HG03064 (cell line): ENCODE measurements around the gene KRT79.
"Not testable (repeated sequence)": the region's sequence is repeated elsewhere in the genome, so short reads cannot be mapped to it uniquely, and the experiment has no call there.

Source experiments
- ATAC-seq: cut with Tn5 transposase; IDR thresholded peaks from one replicate; pipeline ENCODE4 v1.9.1; 2021; ENCODE audit warnings: low read depth; ENCODE audit not compliant: unreplicated experiment

Gene KRT79

DNA sequence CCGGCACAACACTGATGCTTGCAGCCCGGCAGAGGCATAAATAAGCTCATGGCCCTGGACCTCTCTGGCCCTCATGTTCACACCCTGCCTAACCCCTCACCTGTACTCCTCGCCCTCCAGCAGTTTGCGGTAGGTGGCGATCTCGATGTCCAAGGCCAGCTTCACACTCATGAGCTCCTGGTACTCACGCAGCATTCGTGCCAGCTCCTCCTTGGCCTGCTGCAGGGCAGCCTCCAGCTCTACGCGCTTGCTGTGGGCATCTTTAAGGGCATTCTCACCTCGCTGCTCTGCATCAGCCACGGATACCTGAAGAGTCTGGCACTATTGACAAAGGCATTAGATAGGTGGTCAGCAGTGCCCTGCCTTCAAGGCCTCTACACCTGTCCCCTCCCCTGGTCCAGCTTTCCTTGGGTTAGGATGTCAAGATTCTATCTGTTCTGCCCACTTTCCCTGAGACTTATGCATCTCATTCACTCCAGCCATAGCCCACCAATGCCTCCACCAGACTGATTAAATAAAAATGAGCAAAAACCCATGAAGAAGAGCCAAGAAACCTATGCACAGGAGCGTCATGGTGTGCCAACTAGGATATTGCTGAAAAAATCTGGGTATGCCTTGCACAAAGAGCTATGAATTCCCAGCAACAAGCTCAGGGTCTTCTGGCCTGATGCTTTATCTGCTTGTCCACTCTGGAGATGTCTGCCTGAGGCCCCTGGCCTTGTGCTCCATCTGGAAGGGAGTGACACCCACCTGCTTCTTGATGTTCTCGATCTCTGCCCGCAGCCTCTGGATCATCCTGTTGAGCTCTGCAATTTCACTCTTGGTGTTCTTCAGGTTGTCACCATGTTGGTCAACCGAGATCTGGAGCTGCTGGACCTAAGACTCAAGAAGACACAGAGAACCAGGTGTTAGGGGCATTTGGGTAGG lies 26.3 kb downstream of the KRT79 start:
- no peak for ATAC-seq

DNA sequence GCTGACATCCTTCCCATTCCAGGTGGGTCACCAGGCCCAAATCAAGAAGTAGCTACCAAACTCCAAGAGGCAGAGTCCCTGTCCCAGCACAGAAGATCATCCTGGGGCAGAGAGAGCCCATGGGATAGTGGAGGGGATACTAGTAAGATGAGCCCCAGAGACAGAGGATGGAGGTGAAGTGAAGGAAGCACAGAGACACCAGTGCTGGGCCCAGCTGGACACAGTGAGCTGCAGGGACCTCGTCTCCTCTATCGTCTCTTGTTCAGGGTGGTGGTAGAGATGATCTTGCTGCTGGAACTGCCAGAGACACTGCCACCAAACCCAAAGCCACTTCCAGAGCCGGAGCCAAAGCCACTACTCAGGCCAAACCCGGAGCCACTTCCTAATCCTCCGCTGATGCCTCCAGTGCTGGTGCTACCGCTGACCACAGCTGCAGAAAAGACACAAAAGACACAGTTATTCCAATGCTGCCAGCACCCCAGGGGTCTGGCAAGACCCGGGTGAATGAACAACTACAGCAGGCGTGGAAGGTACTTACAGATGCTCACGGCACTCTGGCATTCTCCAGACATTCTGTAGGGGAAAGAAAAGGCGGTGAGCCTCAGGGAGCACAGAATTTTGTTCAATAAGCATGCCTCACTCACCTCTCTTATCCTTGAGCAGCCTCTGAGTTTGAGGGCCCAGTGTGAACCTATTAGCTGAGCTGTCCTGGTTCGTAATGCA lies 27.1 kb downstream of the KRT79 start:
- ATAC-seq: no peak

DNA sequence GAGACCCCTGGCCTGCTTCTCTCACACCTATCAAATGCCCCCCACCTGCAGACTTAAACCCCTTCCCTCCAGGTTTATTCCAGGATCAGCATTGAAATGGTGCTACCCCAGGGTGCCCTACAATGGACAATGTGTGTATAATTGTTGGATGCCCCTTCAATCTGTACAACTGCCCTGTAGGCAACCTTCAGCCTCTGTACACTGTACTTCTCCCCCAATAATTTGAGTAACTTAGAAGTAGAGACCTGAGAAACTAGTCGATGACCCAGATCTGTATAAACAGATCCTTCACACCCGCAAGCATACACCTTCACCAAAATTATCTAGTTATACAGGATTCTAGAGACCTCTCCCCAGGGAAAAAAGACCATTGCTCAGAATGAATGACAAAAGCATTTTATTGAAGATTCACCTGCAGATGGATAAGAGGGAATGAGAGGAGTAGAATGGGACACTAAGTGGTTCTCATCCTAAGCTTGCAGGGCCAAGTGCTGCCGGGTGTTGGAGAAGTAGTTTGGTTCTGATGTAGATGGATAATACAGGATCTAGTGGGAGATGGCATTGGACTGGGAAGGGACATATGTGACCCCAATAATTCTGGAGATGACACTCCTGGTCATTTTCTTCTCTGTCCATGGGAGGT lies 27.8 kb downstream of the KRT79 start:
- ATAC-seq: no peak

DNA sequence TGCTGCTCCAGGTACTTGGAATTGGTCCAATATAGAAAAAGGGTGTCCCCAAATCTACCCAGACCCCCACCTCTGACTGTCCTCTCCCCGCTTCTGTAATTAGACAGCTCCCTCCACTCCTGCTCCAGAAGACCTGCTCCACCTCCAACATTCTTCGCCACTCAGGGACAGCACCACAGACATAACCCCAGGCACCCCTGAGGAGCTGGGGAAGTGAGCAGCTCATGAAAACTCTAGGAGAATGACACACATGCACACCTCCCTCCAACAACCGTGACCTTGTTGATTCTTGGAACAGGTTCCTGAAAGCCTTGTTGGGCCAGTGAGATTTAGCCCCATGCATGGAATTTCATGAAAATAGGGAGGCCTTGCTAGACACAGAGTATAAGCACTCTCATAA lies 28.4 kb downstream of the KRT79 start:
- no peak for ATAC-seq

DNA sequence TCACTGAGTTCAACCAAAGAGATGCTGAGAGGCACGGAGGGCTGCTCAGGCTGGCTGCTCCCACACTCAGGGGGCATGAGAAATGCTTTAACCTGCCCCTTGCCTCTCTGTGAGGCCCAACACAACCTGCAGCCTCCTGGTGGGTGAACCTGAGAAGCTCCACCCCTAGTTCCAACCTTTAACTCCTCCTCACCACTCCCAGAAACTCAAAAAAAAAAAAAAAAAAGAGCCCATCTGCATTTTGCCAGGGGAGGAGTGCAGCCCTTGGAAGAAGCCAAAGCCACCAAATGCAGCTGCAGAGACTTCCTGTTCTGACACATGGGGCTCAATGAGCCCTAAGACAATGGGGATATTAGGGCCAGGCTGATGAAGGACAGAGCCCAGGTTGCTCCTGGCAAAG lies 29.1 kb downstream of the KRT79 start:
- ATAC-seq: no peak

DNA sequence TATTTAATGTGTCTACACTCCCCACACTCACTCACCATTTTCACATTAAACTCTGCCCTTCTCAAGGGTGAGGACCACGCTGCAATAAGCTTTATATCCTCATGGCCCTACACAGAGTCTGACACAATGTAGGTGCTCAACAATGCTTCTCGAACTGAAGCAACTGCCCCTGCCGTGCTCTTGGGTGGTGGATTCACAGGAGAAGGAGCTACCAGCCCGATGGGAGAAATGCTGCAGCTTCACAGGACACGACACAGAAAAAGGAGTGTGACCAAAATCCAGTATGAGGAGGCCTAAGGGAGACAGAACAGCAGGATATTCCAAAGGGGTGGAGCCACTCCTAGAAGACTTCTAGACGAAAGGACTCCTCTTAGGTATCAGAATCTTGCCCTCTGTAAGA lies 31.7 kb downstream of the KRT79 start:
- no peak for ATAC-seq

DNA sequence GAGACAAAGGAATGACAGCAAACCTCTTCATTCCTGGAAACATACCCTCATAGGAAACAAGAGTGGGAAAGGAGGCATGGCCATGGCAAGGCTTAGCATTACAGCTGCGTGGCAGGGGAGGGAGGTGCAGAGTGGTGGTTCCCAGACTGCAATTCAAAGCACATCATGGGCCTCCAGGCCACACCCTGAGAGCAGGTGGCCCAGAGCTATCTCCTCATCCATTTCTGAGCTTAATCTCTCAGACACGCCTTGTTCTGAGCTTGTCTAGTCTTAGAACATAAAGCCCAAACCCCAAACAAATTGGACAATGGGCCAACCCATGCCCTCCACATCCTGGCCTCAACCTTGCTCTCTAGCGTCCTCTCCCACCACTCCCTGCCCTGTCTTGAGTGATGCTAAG lies 32.3 kb downstream of the KRT79 start:
- ATAC-seq: no peak

DNA sequence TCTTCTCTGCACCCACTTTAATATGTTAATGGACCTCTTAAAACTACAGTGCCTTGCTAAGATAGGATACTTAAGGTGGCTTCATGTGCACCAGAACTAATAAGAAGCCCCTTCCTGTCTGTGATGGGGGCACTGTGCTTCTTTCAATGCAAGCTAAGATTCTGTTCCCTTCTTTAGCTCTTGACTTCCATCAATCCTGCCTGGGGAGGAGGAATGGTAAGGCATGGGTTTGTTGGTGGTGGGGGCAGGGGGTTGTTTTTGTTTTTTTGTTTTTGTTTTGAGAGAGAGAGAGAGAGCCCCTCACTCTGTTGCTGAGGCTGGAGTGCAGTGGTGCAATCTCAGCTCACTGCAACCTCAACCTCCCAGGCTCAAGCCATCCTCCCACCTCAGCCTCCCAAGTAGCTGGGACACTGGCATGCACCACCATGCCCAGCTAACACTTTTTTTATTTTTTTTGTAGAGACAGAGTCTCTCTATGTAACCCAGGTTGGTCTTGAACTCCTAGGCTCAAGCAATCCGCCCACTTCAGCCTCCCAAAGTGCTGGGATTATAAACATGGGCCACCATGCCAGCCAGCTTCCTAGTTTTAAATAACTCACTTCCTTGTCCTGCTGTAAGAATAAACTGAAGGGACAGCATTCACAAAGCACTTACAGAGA lies 33.7 kb downstream of the KRT79 start:
- ATAC-seq: no peak

DNA sequence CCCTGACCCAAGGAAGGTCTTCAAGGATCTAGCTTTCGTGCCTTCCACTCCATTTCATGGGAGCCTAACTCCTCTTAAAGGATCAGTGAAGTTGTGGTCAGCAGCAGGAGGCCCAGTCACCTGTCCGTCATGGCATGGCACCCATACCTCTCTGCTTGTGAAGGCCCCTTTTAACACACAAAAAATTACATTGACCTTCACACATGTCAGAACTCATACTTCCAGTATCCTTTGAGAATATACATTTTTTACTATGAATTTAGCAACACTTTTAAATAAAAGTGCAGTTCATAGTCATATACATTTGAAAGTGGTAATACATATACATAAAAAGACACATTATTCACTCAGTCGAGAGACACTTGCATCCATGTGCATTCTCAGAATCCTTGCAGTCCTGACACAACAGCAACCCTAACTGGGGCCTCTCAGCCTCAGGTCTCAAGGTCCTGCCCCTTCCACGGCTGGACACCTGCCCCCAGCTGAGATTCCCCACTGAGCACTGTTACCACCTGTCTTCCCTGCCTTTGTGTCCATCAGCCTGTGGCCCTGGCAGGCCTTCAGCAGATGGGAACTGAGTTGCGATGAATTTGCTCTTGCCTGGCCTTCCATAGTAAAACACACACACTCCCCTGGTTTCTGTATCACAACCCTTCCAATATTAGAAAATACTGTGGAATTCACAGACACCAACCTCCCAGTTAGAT lies 34.5 kb downstream of the KRT79 start:
- ATAC-seq: no peak

DNA sequence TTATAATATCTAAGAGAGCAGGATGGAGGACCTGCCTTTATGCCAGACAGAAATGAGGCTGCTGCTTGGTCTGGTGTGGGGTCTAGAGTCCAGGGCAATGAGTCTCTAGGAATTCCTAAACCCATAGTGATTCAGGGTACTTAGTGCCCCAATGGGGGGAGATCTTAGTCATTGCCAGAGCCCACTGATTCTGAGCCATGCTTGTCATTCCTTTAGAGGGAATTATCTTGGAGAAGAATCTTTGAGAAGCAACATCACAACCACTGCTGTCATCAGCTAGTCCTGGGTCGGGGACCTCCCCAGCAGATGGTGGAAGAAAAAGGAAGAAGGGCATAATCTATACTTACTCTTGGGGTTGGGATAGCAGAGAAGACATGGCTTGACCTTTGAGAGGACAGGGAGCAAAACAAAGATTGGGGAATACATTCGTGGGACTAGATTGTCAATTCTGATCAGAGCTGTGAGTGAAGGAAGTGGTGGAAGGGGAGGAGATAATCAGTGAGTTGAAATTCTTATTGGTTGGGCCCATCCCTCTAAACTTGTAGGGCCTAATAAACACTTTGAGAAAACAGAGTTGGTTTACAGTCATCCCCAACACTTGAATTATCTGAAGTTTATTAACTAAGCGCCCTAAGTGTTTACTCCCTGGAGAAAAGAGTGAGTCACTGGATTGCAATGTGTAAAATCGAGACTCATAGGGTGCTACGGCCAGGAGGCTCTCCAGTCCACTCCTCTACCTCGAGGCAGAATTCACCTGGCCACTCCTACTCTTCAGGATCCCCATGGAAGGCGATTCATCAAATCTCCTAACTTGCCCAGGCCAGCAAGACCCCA lies 35.2 kb downstream of the KRT79 start:
- ATAC-seq: no peak

DNA sequence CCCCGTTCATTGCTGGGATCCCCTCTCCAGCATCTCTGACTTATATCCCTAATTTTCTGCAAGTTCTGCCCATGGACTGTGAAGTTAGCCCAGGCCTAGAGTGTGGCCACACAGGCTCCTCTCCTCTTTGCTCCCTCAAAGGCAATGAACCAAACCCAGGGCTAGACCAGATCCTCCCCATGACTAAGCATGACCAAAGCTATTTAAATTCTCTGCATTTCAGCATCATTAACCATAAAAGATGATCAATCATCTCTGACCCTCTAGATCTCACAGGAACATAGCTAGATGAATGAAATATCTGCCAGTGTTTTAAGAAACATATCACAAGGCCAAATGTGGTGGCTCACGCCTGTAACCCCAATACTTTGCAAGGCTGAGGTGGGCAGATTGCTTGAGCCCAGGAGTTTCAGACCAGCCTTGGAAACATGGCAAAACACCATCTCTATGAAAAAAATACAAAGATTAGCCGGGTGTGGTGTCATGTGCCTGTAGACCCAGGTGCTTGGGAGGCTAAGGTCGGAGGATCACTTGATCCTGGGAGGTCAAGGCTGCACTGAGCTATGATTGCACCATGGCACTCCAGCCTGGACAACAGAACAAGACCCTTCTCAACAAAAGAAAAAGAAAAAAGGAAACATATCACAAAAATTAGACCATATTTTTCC lies 36.0 kb downstream of the KRT79 start:
- no peak for ATAC-seq

DNA sequence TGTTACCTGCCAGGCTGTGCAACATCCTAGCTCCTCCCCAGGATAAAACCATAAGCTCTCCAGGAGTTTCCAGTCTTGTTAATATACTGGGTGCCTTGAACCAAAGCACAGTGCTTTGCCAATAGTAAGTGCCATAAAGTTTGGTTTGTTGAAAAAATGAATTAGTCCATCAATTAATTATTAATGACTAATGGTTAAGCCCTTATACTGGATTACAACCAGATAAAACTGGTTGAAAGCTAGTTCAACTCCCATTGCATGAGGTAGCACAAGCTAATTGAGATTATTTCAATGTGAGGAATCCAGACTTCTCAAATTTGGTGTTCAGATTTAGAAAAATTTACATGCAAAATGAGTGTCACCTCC lies 36.6 kb downstream of the KRT79 start:
- ATAC-seq: no peak

DNA sequence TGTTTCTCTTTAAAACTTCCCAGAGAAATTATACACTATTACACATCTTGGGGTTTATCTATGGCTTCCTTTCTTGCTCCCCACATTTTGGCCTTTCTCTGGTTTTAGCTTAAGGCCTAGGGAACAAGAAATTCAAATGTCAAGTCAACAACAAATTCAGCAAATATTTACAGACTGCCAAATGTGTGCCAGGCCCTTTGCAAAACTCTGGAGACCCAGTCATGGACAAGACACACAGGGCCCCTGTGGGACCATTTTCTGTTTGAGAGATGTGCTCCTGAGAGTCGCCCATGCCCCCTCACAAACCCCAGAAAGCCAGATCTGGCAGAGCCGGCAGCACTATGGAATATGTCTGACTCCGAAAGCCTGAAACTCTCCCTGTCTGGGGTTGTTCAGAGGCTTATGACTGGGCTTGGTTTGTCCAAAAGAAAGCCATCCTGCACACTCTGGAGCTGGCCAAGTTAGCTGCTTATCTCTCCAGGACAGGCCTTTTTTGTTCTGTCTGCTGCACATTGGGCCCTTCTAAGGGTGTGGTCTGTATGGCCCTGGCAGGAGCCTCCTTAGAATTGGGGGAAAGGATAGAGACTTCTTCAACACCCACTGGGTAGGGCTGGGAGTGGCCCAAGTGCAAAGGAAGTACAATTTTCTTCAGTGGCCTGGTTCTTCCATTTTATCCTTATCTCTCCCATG lies 37.1 kb downstream of the KRT79 start:
- ATAC-seq: no peak

DNA sequence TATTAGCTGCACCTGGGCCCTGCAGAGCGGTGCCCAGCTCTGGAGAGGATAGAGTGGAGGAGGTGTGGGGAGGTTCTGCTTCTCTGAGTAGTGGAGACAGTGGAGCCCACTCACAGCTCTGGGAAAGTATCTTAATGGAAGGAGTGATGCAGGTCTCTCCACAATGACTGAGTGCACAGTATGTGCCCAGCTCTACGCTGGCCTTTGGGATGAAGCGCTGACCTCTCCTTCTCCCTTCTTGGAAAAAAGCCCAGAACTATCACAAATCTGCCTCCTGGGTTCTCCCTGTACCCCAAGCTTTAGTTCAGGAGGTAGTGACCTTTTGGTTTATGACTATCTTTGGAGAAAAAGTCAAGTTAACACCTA lies 37.7 kb downstream of the KRT79 start:
- ATAC-seq: no peak

DNA sequence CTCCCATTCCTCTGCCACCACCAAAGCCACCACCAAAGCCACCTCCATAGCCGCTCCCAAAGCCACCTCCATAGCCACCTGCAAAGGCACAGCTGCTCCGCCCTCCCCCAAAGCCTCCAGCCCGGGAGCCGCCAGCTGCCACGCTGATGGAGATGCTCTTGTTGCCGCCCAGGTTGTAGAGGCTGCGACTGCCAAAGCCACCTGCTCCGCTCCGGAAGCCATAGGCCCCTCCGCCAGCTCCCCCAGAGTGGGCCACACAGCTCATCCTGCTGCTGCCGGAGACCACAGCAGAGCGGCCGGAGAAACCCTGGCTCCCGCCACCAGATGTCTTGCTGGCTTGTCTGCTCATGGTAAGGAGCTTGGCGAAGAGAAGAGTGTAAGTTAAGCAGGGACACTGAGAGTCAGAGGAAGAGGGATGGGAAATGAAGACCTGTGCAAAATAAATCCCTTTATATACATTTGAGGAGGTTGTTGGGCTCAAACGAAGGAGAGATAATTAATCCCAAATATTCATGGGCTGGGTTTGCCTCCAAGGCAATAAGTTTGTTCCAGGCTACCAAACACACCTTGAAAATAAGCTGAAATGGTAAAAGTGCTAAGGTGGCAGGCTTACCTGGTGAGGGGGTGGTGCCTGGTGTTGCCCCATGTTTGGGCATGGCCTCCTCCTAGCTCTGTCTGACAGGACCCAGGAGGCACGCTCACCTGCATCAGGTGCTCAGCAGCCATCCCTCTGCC lies 38.2 kb downstream of the KRT79 start, which contains the start of gene KRT3:
Gene KRT3 (minus strand): TSS at position 424 of the 735 bp plus-strand sequence. CDS start 75 bp downstream, at position 349.
- ATAC-seq: no peak

DNA sequence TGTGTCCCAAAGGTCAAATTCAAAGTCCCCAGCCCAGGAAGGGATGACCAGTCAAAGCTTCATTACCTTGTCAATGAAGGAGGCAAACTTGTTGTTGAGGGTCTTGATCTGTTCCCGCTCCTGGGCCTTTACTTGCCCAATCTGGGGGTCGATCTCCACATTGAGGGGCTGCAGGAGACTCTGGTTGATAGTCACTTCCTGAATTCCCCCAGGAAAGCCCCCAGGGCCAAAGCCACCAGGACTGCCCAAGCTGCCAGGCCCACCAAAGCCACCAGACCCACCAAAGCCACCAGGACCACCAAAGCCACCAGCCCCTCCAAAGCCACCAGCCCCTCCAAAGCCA lies 38.8 kb downstream of the KRT79 start:
- ATAC-seq: not testable (repeated sequence)

DNA sequence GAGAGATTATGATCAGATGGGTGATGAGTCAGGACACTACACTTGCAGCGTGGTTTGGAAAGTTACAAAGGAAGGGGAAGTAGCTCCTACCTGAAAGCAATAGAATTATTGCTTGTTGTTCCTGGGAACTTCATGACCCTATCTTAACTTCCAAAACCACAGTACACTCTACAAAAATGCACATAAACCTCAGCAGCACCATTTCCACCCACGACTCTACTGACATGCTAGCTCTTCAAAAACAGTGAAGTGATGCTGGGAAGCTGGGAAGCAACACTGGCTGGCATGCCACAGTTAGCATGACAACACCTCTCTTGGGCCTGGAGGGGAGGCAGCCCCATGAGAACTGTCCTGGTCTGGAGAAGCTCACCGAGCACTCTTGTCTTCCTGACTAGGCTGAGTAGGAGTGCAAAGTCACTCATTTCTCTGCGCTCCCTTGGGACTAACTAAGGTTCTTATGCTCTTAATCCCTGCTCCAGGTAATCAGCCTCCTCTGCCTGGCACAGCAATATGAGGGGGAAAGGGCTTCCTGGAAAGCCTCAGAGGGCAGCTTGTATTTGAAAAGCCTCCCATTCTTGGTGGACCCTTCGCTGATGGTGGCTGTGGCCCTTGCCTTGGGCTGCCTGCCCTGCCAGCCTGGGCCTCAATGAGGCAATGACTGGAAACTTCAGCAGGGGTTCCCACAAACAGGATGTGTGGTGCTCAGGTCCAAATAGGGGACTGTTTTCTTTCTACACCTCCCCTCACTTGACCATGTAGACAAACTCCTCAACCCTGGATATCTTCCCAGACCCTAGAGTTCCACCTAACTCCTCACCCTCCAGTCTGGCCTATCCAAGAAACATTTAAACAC lies 39.4 kb downstream of the KRT79 start:
- no peak for ATAC-seq
